Neural progenitor cell (in vitro differentiated cells): ENCODE measurements around the gene TRIM26. TPM values are rescaled to one million over a fixed set of nuclear protein-coding genes. Genes with fewer than 3 reads are reported as not detected.

Experiments used
- DNase-seq: peaks from one replicate; pipeline ENCODE4 v3.0.0-alpha.2; 2016; ENCODE audit warnings: low spot score
- H2AFZ ChIP-seq: fragments of 200-600 bp; sonication (generic); replicated peaks from 2 replicates; pipeline ENCODE4 v1.6.1; 2016; ENCODE audit warnings: antibody characterized with exemption
- H3F3A ChIP-seq: fragments of 200-600 bp; sonication (generic); 2 replicates; pipeline ENCODE4 v1.6.1; 2016; ENCODE audit warnings: antibody characterized with exemption, low read depth
- H3K27ac ChIP-seq: fragments of 200-600 bp; sonication (generic); 2 replicates; pipeline ENCODE4 v1.5.1; 2016; ENCODE audit warnings: mild to moderate bottlenecking
- H3K27me3 ChIP-seq: fragments of 200-600 bp; sonication (generic); 2 replicates; pipeline ENCODE4 v1.6.1; 2016; ENCODE audit warnings: mild to moderate bottlenecking, moderate library complexity
- H3K36me3 ChIP-seq: fragments of 200-600 bp; sonication (generic); 2 replicates; pipeline ENCODE4 v1.5.1; 2016
- H3K4me1 ChIP-seq: fragments of 200-600 bp; sonication (generic); 2 replicates; pipeline ENCODE4 v1.6.1; 2016; ENCODE audit warnings: mixed run types
- H3K4me2 ChIP-seq: fragments of 200-600 bp; sonication (generic); 2 replicates; pipeline ENCODE4 v1.6.1; 2016
- H3K4me3 ChIP-seq: fragments of 200-600 bp; sonication (generic); 2 replicates; pipeline ENCODE4 v1.5.1; 2016
- H3K79me2 ChIP-seq: fragments of 200-600 bp; sonication (generic); 2 replicates; pipeline ENCODE4 v1.6.1; 2016; ENCODE audit warnings: low read depth
- H3K9ac ChIP-seq: fragments of 200-600 bp; sonication (generic); 2 replicates; pipeline ENCODE4 v1.6.1; 2016
- H3K9me3 ChIP-seq: fragments of 200-600 bp; sonication (generic); 2 replicates; pipeline ENCODE4 v1.5.1; 2016; ENCODE audit warnings: low read depth
- H4K20me1 ChIP-seq: fragments of 200-600 bp; sonication (generic); 2 replicates; pipeline ENCODE4 v1.6.1; 2016; ENCODE audit warnings: low read depth
- H3K27ac Mint-ChIP-seq: 3 replicates; pipeline ENCODE4 v1.8.0; 2021; ENCODE audit warnings: mixed read lengths
- H3K27me3 Mint-ChIP-seq: 2 replicates; pipeline ENCODE4 v1.8.0; 2022; ENCODE audit warnings: low read depth, mild to moderate bottlenecking, inconsistent platforms, moderate library complexity, mixed read lengths; ENCODE audit not compliant: insufficient read depth
- H3K36me3 Mint-ChIP-seq: 3 replicates; pipeline ENCODE4 v1.8.0; 2021; ENCODE audit warnings: mixed read lengths
- H3K4me1 Mint-ChIP-seq: 3 replicates; pipeline ENCODE4 v1.8.0; 2021; ENCODE audit warnings: mixed read lengths
- H3K4me3 Mint-ChIP-seq: 3 replicates; pipeline ENCODE4 v1.8.0; 2021; ENCODE audit warnings: mild to moderate bottlenecking, moderate library complexity, mixed read lengths
- H3K9me3 Mint-ChIP-seq: 3 replicates; pipeline ENCODE4 v1.8.0; 2020; ENCODE audit warnings: mixed read lengths
- CTCF ChIP-seq: fragments of 200-600 bp; sonication (generic); IDR thresholded peaks from 2 replicates; pipeline ENCODE4 v1.5.1; 2017; ENCODE audit warnings: antibody characterized with exemption, mild to moderate bottlenecking
- EZH2 ChIP-seq: fragments of 200-600 bp; sonication (generic); IDR thresholded peaks from 2 replicates; pipeline ENCODE4 v1.6.1; 2017; ENCODE audit warnings: antibody characterized with exemption, mild to moderate bottlenecking, moderate library complexity
- EZH2phosphoT487 ChIP-seq: fragments of 200-600 bp; sonication (generic); IDR thresholded peaks from 2 replicates; pipeline ENCODE4 v1.6.1; 2017; ENCODE audit warnings: antibody characterized with exemption
- total RNA-seq: library from RNA; depleted of rRNA; stranded (reverse); fragments of >200 nt; gene quantifications from 2 replicates; pipeline ENCODE4 v1.2.3, GENCODE V29; 2015; ENCODE audit warnings: low replicate concordance

Gene TRIM26
- total RNA-seq, 1 donor from 2014 or later = 8.3 TPM

GRCh38 chr6:30147096-30147495, 66.1 kb downstream of the TRIM26 start:
- Histone ChIP-seq H3K27me3 (peaks cover 23% of the 10 kb centered on the region), H3K4me2 (no peak overlapping the region), H3K4me3 (no peak overlapping the region), H4K20me1 (no peaks in the 10 kb centered on the region), H3K79me2 (no peaks in the 10 kb centered on the region), H3K36me3 (no peaks in the 10 kb centered on the region), H3K27ac (no peak overlapping the region), H3K9ac (no peak overlapping the region), H3K9me3 (no peaks in the 10 kb centered on the region), H3F3A (no peaks in the 10 kb centered on the region), H2AFZ (no peak overlapping the region), H3K4me1 (no peaks in the 10 kb centered on the region)
- no peak overlapping the region for H3K27ac Mint-ChIP-seq
- no peak overlapping the region for H3K4me3 Mint-ChIP-seq
- H3K9me3 Mint-ChIP-seq = no peaks in the 10 kb centered on the region
- no peak for TF ChIP-seq EZH2
- TF ChIP-seq EZH2phosphoT487 = no peak
- TF ChIP-seq CTCF = no peak
- peaks cover 9% of the 10 kb centered on the region for H3K27me3 Mint-ChIP-seq
- no peaks in the 10 kb centered on the region for H3K4me1 Mint-ChIP-seq
- DNase-seq = no peak
- no peaks in the 10 kb centered on the region for H3K36me3 Mint-ChIP-seq

GRCh38 chr6:30145818-30146217, 67.4 kb downstream of the TRIM26 start:
- no peaks in the 10 kb centered on the region for H3K4me1 ChIP-seq
- H3K27ac ChIP-seq = no peak overlapping the region
- no peaks in the 10 kb centered on the region for H3F3A ChIP-seq
- H3K9me3 Mint-ChIP-seq = no peaks in the 10 kb centered on the region
- TF ChIP-seq CTCF = no peak
- TF ChIP-seq EZH2 = no peak
- no peak for TF ChIP-seq EZH2phosphoT487
- no peaks in the 10 kb centered on the region for H3K36me3 Mint-ChIP-seq
- H3K4me3 ChIP-seq = no peak overlapping the region
- DNase-seq = no peak
- no peaks in the 10 kb centered on the region for H3K9me3 ChIP-seq
- H3K4me3 Mint-ChIP-seq = no peak overlapping the region
- H4K20me1 ChIP-seq = no peaks in the 10 kb centered on the region
- H3K9ac ChIP-seq = no peak overlapping the region
- no peak overlapping the region for H3K27ac Mint-ChIP-seq
- H3K36me3 ChIP-seq = no peaks in the 10 kb centered on the region
- peaks cover 35% of the 10 kb centered on the region for H3K27me3 ChIP-seq
- H2AFZ ChIP-seq = no peak overlapping the region
- H3K4me1 Mint-ChIP-seq = no peaks in the 10 kb centered on the region
- peaks cover 9% of the 10 kb centered on the region for H3K27me3 Mint-ChIP-seq
- H3K79me2 ChIP-seq = no peaks in the 10 kb centered on the region
- no peak overlapping the region for H3K4me2 ChIP-seq

- no peak overlapping the region for H3K4me2 ChIP-seq
- H3K4me1 Mint-ChIP-seq = no peaks in the 10 kb centered on the region
- no peaks in the 10 kb centered on the region for H3K36me3 Mint-ChIP-seq
- H3F3A ChIP-seq = no peaks in the 10 kb centered on the region
- H3K27ac Mint-ChIP-seq = no peak overlapping the region
- H3K27me3 ChIP-seq = peaks cover 38% of the 10 kb centered on the region
- DNase-seq = no peak
- H3K27me3 Mint-ChIP-seq = peaks cover 10% of the 10 kb centered on the region
- no peaks in the 10 kb centered on the region for H3K36me3 ChIP-seq
- H3K79me2 ChIP-seq = no peaks in the 10 kb centered on the region
- no peak overlapping the region for H3K27ac ChIP-seq
- no peaks in the 10 kb centered on the region for H3K9me3 ChIP-seq
- H3K9ac ChIP-seq = no peak overlapping the region
- H3K4me3 Mint-ChIP-seq = no peak overlapping the region
- H4K20me1 ChIP-seq = no peaks in the 10 kb centered on the region
- H2AFZ ChIP-seq = no peak overlapping the region
- TF ChIP-seq CTCF (no peak), EZH2phosphoT487 (no peak)
- H3K9me3 Mint-ChIP-seq = no peaks in the 10 kb centered on the region
- H3K4me3 ChIP-seq = no peak overlapping the region
- no peaks in the 10 kb centered on the region for H3K4me1 ChIP-seq
Measured at GRCh38 chr6:30144811-30145210, 68.4 kb downstream of the TRIM26 start.
